Measurements from ENCODE around the gene TTC33.

The TTC33 gene

GRCh38 chr5:40688127-40688761 lies 67.5 kb downstream of the TTC33 start:
- in situ Hi-C loops (cut with MboI; ENCODE audit: low sequenced_read_pairs, unreplicated experiment), result loop anchor here (25.0 kb wide), 2 partner anchors 976 to 1101 kb away; no protein-coding TSS in a partner anchor
- DNase-seq (ENCODE audit: low spot score), result peak; percentile 65
- peak; percentile 72 for TF ChIP-seq CTCF (IDR thresholded peaks at IDR 0.05; ENCODE audit: borderline replicate concordance, control extremely low read depth, extremely low read depth, insufficient read depth, missing control alignments)

DNA sequence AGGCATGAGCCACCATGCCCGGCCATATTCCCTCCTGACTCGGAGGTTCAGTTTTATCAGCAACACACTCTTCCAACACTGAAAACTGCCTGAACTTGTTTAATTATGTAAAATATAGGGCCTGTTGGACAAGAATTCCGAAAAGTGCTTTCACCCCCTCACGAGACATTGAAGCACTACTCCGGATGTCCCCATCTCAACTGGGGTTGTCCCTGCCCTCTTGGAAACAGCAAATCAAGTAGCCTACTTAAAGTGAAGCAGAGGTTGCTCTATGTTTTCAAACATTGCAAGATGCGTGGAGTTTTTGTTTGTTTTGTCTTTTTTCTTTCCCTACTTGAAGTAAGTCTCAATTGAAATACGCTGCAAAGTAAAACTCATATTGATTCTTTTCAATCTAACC lies 68.4 kb downstream of the TTC33 start:
- DNase-seq (ENCODE audit: low spot score), result no peak
- in situ Hi-C loops (cut with MboI; ENCODE audit: low sequenced_read_pairs, unreplicated experiment), result loop anchor here (25.0 kb wide), 2 partner anchors 975 to 1100 kb away; no protein-coding TSS in a partner anchor
- TF ChIP-seq CTCF (IDR thresholded peaks at IDR 0.05; ENCODE audit: borderline replicate concordance, control extremely low read depth, extremely low read depth, insufficient read depth, missing control alignments), result no peak

GRCh38 chr5:40685976-40686486 lies 69.7 kb downstream of the TTC33 start:
- DNase-seq (ENCODE audit: low spot score), result no peak
- in situ Hi-C loops (cut with MboI; ENCODE audit: low sequenced_read_pairs, unreplicated experiment), result loop anchor here (25.0 kb wide), 2 partner anchors 974 to 1099 kb away; no protein-coding TSS in a partner anchor
- no peak for TF ChIP-seq CTCF (IDR thresholded peaks at IDR 0.05; ENCODE audit: borderline replicate concordance, control extremely low read depth, extremely low read depth, insufficient read depth, missing control alignments)

- no peak for TF ChIP-seq CTCF (IDR thresholded peaks at IDR 0.05; ENCODE audit: borderline replicate concordance, control extremely low read depth, extremely low read depth, insufficient read depth, missing control alignments)
- in situ Hi-C loops (cut with MboI; ENCODE audit: low sequenced_read_pairs, unreplicated experiment), result loop anchor here (25.0 kb wide), 2 partner anchors 973 to 1098 kb away; no protein-coding TSS in a partner anchor
- DNase-seq (ENCODE audit: low spot score), result no peak
Observed at GRCh38 chr5:40685193-40685592, 70.6 kb downstream of the TTC33 start.

GRCh38 chr5:40683305-40683704 lies 72.5 kb downstream of the TTC33 start:
- no peak for TF ChIP-seq CTCF (IDR thresholded peaks at IDR 0.05; ENCODE audit: borderline replicate concordance, control extremely low read depth, extremely low read depth, insufficient read depth, missing control alignments)
- DNase-seq (ENCODE audit: low spot score), result no peak
- in situ Hi-C loops (cut with MboI; ENCODE audit: low sequenced_read_pairs, unreplicated experiment), result loop anchor here (25.0 kb wide), 2 partner anchors 971 to 1096 kb away; no protein-coding TSS in a partner anchor

DNA sequence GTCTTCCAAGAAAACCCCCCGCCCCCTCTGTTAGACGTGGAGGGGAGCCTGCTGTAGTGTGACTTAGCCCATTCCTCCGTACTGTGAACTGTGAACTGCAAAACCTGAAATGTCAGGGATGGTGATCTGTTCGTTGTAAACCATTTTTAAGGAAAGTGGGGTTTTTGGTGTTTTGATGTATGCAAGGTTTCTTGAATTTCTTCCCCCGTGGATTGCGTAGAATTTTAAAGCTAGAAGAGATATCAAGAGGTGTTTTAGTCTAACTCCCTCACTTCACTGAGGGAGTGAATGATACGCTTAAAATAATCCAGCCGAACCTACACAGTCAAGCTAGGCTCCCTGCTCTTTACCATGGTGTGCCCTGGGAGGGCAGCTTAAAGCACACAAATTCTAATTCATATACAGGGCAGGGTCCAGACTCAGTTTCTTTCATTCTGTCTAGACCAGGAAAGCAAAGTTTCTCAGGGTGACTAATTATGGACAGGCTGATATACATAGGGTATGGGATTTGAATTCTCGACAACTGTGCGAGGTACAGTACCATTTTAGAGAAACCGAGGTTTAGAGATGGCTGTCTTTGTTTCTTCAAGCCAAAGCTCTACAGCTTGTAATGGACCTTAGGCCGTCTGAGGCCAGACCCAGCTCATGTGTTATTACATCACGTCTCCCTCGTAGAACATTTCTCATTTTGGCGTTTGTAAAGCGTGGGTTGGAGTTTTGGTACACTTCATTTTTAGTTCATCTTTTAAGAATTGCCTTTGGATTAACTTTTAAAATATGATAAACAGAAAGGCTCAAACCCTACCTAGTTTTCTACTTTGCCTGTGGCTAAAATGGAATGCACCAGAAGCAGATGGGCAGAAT lies 73.4 kb downstream of the TTC33 start:
- no peak for TF ChIP-seq CTCF (IDR thresholded peaks at IDR 0.05; ENCODE audit: borderline replicate concordance, control extremely low read depth, extremely low read depth, insufficient read depth, missing control alignments)
- in situ Hi-C loops (cut with MboI; ENCODE audit: low sequenced_read_pairs, unreplicated experiment), result loop anchor here (25.0 kb wide), 2 partner anchors 970 to 1095 kb away; no protein-coding TSS in a partner anchor
- no peak for DNase-seq (ENCODE audit: low spot score)

Measured in GM13976 (cell line).